ENCODE data around the gene DHRS1.
"Not testable (repeated sequence)": the region's sequence is repeated elsewhere in the genome, so short reads cannot be mapped to it uniquely, and the experiment has no call there.

Gene DHRS1

DNA sequence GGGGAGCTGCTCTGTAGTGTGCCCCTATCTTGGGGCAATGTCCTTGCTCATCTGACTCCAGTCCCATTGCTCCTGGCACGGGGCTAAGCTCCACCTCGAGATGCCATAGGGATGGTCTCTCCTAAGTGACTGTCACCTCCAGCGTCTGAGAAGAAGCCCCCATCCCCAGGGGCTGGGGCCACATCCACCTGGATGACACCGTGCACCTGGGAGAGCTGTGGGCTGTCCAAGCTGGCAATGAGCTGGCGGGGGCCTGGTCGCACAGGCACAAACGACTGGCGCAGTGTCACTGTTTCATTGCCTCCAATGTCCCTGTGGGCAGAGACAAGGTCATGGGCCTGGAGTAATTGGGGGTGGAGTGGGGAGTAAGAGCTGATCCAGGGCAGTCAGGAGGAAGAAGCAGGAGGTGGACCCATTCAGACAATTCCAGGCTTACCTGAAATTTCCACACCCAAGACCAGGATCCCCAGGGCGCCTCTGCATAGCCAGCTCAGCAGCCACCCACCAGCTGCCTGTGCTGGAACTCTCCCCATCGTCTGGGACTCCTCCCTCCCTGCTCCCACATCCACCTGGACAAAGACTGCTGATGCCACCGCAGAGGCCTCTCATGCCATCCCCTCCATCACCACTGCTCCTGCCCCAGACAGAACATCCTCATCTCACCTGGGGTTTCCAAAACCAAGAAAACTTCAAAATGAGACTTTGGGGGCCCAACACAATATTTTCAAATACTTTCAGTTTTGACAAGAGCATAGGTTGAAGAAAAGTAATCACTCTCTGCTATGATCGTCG is 50.2 kb downstream of the DHRS1 start:
- no peak for DNase-seq (ENCODE audit: low read depth)
- TF ChIP-seq, protein P1, sequence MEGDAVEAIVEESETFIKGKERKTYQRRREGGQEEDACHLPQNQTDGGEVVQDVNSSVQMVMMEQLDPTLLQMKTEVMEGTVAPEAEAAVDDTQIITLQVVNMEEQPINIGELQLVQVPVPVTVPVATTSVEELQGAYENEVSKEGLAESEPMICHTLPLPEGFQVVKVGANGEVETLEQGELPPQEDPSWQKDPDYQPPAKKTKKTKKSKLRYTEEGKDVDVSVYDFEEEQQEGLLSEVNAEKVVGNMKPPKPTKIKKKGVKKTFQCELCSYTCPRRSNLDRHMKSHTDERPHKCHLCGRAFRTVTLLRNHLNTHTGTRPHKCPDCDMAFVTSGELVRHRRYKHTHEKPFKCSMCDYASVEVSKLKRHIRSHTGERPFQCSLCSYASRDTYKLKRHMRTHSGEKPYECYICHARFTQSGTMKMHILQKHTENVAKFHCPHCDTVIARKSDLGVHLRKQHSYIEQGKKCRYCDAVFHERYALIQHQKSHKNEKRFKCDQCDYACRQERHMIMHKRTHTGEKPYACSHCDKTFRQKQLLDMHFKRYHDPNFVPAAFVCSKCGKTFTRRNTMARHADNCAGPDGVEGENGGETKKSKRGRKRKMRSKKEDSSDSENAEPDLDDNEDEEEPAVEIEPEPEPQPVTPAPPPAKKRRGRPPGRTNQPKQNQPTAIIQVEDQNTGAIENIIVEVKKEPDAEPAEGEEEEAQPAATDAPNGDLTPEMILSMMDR (IDR thresholded peaks at IDR 0.05; ENCODE audit: insufficient read depth, low read depth, low read length, missing control alignments) = no peak
- no peak overlapping the region for H3K4me3 ChIP-seq (ENCODE audit: low read length)

DNA sequence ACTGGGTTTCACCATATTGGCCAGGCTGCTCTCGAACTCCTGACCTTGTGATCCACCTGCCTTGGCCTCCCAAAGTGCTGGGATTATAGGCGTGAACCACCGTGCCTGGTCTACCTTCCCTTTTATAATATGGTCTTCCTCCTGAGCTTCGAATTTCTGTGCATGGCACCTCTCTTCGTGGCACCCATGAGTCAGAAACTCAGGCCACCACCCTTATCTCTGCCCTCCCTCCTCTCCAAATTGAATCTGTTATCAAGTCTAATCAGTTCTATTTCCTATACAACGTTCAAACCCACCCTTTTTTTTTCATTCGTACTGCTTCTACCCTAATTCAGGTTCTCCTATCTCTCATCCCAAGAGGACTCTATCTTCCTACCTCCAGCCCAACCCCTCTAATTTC is 52.2 kb downstream of the DHRS1 start:
- no peak overlapping the region for H3K4me3 ChIP-seq (ENCODE audit: low read length)
- TF ChIP-seq, protein P1 (IDR thresholded peaks at IDR 0.05; ENCODE audit: insufficient read depth, low read depth, low read length, missing control alignments) = no peak
- no peak for DNase-seq (ENCODE audit: low read depth)

DNA sequence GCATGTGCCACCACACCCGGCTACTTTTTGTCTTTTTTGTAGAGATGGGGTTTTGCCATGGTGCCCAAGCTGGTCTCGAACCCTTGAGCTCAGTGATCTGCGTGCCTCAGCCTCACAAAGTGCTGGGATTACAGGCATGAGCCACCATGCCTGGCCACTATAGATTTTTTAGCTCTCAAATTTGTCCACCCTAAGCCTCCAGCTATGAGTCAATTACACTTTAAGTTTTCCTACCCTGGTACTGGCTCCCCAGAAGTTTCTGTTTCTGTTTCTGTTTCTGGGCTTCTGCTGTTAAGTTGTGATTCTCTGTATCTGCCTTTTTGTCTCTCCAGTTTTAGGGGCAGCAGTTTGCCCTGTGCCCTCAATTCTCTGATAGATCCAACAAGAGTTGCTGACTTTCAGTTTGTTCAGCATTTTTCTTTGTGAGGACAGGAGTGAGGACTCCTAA is 52.8 kb downstream of the DHRS1 start:
- TF ChIP-seq, protein P1 (IDR thresholded peaks at IDR 0.05; ENCODE audit: insufficient read depth, low read depth, low read length, missing control alignments) = no peak
- no peak for DNase-seq (ENCODE audit: low read depth)
- no peak overlapping the region for H3K4me3 ChIP-seq (ENCODE audit: low read length)

DNA sequence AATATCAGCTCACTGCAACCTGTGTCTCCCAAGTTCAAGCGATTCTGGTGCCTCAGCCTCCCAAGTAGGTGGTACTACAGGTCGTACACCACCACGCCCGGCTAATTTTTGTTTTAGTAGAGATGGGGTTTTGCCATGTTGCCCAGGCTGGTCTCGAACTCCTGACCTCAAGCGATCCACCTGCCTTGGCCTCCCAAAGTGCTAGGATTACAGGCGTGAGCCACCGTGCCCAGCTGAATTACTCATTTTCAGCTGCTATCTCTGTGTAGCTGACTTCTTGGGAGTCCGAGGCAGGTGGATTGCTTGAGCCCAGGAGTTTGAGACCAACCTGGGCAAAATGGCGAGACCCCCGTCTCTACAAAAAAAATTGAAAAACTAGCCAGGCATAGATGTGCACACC is 54.2 kb downstream of the DHRS1 start:
- DNase-seq (ENCODE audit: low read depth); H3K4me3 ChIP-seq (ENCODE audit: low read length): not testable (repeated sequence)

DNA sequence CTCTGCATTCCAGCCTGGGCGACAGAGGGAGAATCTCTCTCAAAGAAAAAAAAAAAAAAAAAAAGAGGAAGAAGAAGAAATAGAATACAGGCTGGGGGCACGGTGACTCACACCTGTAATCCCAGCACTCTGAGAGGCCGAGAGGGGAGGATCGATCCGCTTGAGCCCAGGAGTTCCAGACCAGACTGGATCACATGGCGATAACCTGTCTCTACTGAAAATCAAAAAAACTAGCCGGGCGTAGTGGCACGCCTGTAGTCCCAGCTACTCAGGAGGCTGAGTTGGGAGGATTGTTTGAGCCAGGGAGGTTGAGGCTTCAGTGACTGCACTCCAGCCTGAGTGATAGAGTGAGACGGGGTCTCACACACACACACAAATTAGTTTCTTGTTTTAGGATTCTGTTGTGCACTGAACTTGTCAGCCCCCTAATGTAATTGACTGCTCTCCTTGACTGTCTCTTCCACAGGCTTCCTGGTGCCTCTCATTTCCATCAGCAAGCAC is 56.2 kb downstream of the DHRS1 start:
- TF ChIP-seq, protein P1 (IDR thresholded peaks at IDR 0.05; ENCODE audit: insufficient read depth, low read depth, low read length, missing control alignments) = no peak
- peak overlapping the region; percentile 91 for H3K4me3 ChIP-seq (ENCODE audit: low read length)
- peak; percentile 41 for DNase-seq (ENCODE audit: low read depth)

DNA sequence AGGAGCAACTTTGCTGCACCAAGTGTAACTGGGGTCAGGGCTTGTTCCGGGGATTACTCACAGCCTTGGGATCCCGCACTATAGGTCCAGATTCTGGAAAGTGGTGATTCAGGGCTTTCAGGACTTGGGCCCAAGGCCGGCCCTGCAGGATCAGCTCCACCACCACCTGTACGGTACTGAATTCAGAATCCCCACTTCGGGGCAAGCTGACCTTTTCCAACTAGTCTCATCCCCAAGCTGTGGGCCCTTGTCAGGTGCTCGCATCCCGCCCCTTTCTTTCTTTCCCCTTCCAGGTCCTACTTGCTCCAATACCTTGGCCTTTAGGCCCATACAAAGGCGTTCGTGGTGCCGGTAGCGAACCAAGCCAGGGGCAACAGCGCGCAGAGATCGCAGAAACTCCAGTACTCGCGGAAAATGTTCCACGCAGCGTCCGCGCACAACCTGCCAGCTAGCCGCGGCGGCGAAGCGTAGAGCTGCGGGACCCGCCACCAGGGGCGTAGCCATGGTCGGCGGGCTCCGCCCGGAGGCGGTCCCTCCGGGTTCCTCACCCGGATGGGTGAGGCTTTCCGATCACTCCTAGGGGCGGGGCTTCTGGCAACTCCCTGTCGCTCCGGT is 57.6 kb downstream of the DHRS1 start:
- TF ChIP-seq, protein P1 (IDR thresholded peaks at IDR 0.05; ENCODE audit: insufficient read depth, low read depth, low read length, missing control alignments) = peak; percentile 45
- peak overlapping the region; percentile 91 for H3K4me3 ChIP-seq (ENCODE audit: low read length)

More for the DNA sequence above, 57.6 kb downstream of the DHRS1 start:
- peak; percentile 94 for DNase-seq (ENCODE audit: low read depth)
